ENCODE data around the gene TRPM6.

DNA sequence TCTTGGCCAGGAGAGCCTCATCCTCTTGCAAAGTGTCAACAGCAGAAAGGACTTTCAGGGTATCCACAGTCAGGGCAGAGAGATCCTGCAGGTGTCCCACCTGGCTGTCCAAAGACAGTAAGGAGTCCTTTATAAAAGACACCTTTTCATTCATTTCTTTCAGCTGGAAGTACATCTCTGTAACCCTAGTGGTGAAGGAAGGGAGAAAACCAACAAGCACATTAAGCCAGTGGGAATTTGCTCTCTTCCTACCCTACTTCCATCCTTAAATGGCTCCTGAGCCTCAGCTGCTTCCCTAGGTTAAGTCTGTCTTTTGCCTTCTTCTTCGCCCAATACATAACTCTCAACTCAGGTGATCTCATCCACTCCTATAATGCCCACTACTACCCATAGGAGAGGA lies 124.8 kb downstream of the TRPM6 start:
- TF ChIP-seq, protein P1, sequence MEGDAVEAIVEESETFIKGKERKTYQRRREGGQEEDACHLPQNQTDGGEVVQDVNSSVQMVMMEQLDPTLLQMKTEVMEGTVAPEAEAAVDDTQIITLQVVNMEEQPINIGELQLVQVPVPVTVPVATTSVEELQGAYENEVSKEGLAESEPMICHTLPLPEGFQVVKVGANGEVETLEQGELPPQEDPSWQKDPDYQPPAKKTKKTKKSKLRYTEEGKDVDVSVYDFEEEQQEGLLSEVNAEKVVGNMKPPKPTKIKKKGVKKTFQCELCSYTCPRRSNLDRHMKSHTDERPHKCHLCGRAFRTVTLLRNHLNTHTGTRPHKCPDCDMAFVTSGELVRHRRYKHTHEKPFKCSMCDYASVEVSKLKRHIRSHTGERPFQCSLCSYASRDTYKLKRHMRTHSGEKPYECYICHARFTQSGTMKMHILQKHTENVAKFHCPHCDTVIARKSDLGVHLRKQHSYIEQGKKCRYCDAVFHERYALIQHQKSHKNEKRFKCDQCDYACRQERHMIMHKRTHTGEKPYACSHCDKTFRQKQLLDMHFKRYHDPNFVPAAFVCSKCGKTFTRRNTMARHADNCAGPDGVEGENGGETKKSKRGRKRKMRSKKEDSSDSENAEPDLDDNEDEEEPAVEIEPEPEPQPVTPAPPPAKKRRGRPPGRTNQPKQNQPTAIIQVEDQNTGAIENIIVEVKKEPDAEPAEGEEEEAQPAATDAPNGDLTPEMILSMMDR (IDR thresholded peaks at IDR 0.05), result no peak
- TF ChIP-seq POLR2A (IDR thresholded peaks at IDR 0.05), result no peak

All from testis (tissue), 2 donors.